OCI-LY1 (cell line): ENCODE measurements around the gene MGAT4B.

Experiments
- H2AFZ ChIP-seq: fragments of 200-600 bp; sonication (generic), shearing (Covaris generic); 2 replicates; pipeline ENCODE4 v1.6.0; 2014; ENCODE audit warnings: antibody characterized with exemption, mild to moderate bottlenecking, low read length
- H3F3A ChIP-seq: fragments of 200-600 bp; sonication (generic), shearing (Covaris generic); 2 replicates; pipeline ENCODE4 v1.6.0; 2014; ENCODE audit warnings: mild to moderate bottlenecking, antibody characterized with exemption, low read length, moderate library complexity; ENCODE audit not compliant: insufficient read depth
- H3K27ac ChIP-seq: fragments of 200-600 bp; sonication (generic); 2 replicates; pipeline ENCODE4 v1.5.1; 2014; ENCODE audit warnings: low read length, mixed run types, mild to moderate bottlenecking, low read depth; ENCODE audit not compliant: poor library complexity, severe bottlenecking
- H3K27me3 ChIP-seq: fragments of 200-600 bp; sonication (generic); 2 replicates; pipeline ENCODE4 v1.6.0; 2014; ENCODE audit warnings: antibody characterized with exemption, mild to moderate bottlenecking, low read length, moderate library complexity; ENCODE audit not compliant: insufficient read depth
- H3K36me3 ChIP-seq: fragments of 200-600 bp; sonication (generic); 2 replicates; pipeline ENCODE4 v1.6.1; 2014; ENCODE audit warnings: mild to moderate bottlenecking, antibody characterized with exemption, low read length, moderate library complexity, mixed read lengths; ENCODE audit not compliant: insufficient read depth
- H3K4me1 ChIP-seq: fragments of 200-600 bp; sonication (generic); 2 replicates; pipeline ENCODE4 v1.5.1; 2014; ENCODE audit warnings: mild to moderate bottlenecking, low read length, moderate library complexity; ENCODE audit not compliant: insufficient read depth, severe bottlenecking
- H3K4me2 ChIP-seq: fragments of 200-600 bp; sonication (generic), shearing (Covaris generic); 2 replicates; pipeline ENCODE4 v1.6.1; 2014; ENCODE audit warnings: low read length
- H3K4me3 ChIP-seq: fragments of 200-600 bp; sonication (generic); 2 replicates; pipeline ENCODE4 v1.5.1; 2014; ENCODE audit warnings: low read length, low read depth, mild to moderate bottlenecking, mixed read lengths; ENCODE audit not compliant: poor library complexity, severe bottlenecking
- H3K79me2 ChIP-seq: fragments of 200-600 bp; shearing (Covaris generic); 2 replicates; pipeline ENCODE4 v1.6.1; 2016; ENCODE audit warnings: mixed run types, low read length, mixed read lengths; ENCODE audit not compliant: insufficient read depth
- H3K9ac ChIP-seq: fragments of 200-600 bp; sonication (generic), shearing (Covaris generic); 2 replicates; pipeline ENCODE4 v1.6.1; 2014; ENCODE audit warnings: mild to moderate bottlenecking, low read length, mixed read lengths
- H3K9me2 ChIP-seq: fragments of 200-600 bp; sonication (generic), shearing (Covaris generic); 2 replicates; pipeline ENCODE4 v1.6.1; 2014; ENCODE audit warnings: low read depth, mild to moderate bottlenecking, low read length, mixed read lengths
- H3K9me3 ChIP-seq: fragments of 200-600 bp; shearing (Covaris generic); 2 replicates; pipeline ENCODE4 v1.6.1; 2014; ENCODE audit warnings: low read length, mixed read lengths
- H4K20me1 ChIP-seq: fragments of 200-600 bp; sonication (generic), shearing (Covaris generic); 2 replicates; pipeline ENCODE4 v1.6.0; 2016; ENCODE audit warnings: mild to moderate bottlenecking, low read length; ENCODE audit not compliant: insufficient read depth
- EZH2 ChIP-seq: fragments of 200-600 bp; sonication (generic), shearing (Covaris generic); IDR thresholded peaks from 2 replicates; pipeline ENCODE4 v1.8.0; 2017; ENCODE audit warnings: borderline replicate concordance, mixed run types, mild to moderate bottlenecking, antibody characterized with exemption, low read length, moderate library complexity, mixed read lengths
- TF ChIP-seq, protein P1 (sequence below): fragments of 200-600 bp; sonication (generic), shearing (Covaris generic); IDR thresholded peaks from 2 replicates; pipeline ENCODE4 v1.5.1; 2017; ENCODE audit warnings: mild to moderate bottlenecking, antibody characterized with exemption, low read length, moderate library complexity, mixed read lengths

MGAT4B gene

DNA sequence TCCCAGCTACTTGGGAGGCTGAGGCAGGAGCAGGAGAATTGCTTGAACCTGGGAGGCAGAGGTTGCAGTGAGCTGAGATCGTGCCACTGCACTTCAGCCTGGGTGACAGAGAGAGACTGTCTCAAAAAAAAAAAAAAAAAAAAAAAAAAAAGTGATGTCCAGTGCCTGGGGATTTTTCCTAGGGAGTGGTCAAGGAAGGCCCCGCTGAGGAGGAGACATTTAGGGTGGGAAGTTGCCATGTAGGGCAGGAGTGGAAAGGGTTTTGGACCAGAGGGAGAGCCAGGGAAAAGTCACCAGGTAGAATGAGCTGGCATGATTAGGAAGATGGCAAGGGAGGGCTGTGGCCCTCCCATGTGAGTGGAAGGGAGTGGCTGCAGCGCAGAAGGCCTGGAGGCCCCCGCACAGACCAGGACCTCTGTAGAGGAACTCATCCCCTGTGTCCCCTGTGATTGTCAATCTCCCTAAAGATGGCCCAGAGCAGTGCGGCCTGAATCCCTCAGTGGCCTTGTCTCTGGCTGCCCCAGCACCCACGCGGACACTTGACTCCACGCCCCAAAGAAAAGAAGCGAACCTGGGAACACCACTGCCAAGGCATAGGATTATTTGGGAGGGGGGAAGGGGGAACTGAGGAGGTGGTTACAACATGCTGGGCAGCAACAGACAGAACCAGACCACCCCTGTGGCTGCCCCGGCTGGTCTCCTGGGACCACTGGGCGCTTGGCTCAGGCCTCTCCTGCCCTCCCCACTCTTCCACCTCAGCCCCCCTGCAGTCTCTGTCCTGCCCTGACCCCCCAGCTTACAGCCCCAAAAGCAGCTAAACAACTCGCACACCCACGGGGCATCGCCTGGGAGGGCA is 11.5 kb upstream of the MGAT4B start:
- H3K4me1 ChIP-seq, result peaks cover 45% of the 10 kb centered on the region
- H3K9me2 ChIP-seq, result no peaks in the 10 kb centered on the region
- peak overlapping the region; percentile 82; the same call in 1 of the 2 replicates for H3K9ac ChIP-seq
- no peak overlapping the region; the same call in 1 of the 2 replicates for H2AFZ ChIP-seq
- H3K4me3 ChIP-seq, result peak overlapping the region; percentile 88
- H3K27me3 ChIP-seq, result no peaks in the 10 kb centered on the region
- no peaks in the 10 kb centered on the region for H4K20me1 ChIP-seq
- TF ChIP-seq, protein P1, sequence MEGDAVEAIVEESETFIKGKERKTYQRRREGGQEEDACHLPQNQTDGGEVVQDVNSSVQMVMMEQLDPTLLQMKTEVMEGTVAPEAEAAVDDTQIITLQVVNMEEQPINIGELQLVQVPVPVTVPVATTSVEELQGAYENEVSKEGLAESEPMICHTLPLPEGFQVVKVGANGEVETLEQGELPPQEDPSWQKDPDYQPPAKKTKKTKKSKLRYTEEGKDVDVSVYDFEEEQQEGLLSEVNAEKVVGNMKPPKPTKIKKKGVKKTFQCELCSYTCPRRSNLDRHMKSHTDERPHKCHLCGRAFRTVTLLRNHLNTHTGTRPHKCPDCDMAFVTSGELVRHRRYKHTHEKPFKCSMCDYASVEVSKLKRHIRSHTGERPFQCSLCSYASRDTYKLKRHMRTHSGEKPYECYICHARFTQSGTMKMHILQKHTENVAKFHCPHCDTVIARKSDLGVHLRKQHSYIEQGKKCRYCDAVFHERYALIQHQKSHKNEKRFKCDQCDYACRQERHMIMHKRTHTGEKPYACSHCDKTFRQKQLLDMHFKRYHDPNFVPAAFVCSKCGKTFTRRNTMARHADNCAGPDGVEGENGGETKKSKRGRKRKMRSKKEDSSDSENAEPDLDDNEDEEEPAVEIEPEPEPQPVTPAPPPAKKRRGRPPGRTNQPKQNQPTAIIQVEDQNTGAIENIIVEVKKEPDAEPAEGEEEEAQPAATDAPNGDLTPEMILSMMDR, result no peak
- TF ChIP-seq EZH2, result no peak
- H3F3A ChIP-seq, result no peaks in the 10 kb centered on the region
- H3K27ac ChIP-seq, result no peak overlapping the region
- H3K9me3 ChIP-seq, result no peaks in the 10 kb centered on the region
- peak overlapping the region; percentile 77 for H3K4me2 ChIP-seq
- peaks cover 10% of the 10 kb centered on the region; the same call in 1 of the 2 replicates for H3K79me2 ChIP-seq
- peaks cover 12% of the 10 kb centered on the region for H3K36me3 ChIP-seq

DNA sequence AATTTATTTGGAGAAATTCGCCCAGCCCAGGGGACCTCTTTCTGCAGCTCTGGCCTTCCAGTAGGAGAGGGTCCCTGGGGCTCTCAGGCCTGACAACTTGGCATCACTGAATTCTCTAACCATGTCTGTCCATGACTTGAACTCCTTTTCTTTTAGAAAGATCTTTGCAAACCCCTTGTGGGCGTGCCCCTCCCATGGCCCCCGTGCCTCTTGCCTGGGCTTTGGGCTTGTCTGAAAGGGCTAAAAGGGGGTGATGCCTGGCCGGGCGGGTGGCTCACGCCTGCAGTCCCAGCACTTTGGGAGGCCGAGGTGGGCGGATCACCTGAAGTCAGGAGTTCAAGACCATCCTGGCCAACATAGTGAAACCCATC is 10.8 kb upstream of the MGAT4B start:
- TF ChIP-seq, protein P1, result no peak
- TF ChIP-seq EZH2, result no peak
- Histone ChIP-seq H3K79me2 (peaks cover 6% of the 10 kb centered on the region; the same call in 1 of the 2 replicates), H3K9me2 (no peaks in the 10 kb centered on the region), H2AFZ (no peak overlapping the region), H3K4me1 (peaks cover 41% of the 10 kb centered on the region), H3K27ac (no peak overlapping the region), H3K4me3 (no peak overlapping the region), H4K20me1 (no peaks in the 10 kb centered on the region), H3K4me2 (peak overlapping the region; percentile 31; the same call in 1 of the 2 replicates), H3K36me3 (peaks cover 7% of the 10 kb centered on the region), H3F3A (no peaks in the 10 kb centered on the region), H3K27me3 (no peaks in the 10 kb centered on the region), H3K9me3 (no peaks in the 10 kb centered on the region), H3K9ac (no peak overlapping the region)

DNA sequence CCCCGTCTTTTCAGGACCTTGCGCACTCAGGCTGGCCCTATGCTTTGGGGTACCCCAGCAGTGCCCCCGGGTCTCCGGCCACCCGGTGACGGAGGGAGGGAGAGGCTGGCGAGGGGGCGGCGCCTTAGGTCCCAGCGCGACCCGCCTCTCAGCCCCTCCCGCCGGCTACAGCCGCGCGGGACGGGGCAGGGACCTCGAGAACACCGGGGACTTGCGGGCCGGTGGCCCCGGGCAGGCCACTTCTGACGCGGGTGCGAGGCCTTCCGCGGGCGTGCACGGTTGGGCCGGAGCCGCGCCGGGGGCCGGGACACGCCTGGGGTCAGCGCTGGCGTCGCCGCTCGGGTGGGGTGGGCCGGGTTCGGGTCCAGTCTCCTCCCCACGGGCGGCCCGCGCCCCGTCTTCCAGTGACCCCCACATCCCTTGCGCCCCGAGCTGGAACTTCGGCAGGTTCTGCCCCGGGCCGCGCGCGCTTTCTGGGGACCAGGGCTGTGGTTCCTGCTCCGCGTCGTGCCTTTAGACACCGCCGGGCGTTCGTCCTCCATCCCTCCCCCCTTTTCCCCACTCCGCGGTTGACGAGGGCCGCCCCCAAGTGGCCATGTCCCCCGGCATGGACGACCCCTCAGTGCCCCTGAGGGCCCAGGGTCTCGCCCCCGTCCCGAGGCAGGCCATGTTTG is 10.3 kb upstream of the MGAT4B start:
- H3K79me2 ChIP-seq, result peaks cover under 1% of the 10 kb centered on the region; the same call in 1 of the 2 replicates
- no peaks in the 10 kb centered on the region for H3F3A ChIP-seq
- H3K4me3 ChIP-seq, result peak overlapping the region; percentile 23
- H4K20me1 ChIP-seq, result no peaks in the 10 kb centered on the region
- peaks cover 36% of the 10 kb centered on the region for H3K4me1 ChIP-seq
- no peak overlapping the region for H3K9ac ChIP-seq
- H3K9me2 ChIP-seq, result no peaks in the 10 kb centered on the region
- H3K27me3 ChIP-seq, result no peaks in the 10 kb centered on the region
- no peak overlapping the region for H3K27ac ChIP-seq
- H3K9me3 ChIP-seq, result no peaks in the 10 kb centered on the region
- H3K4me2 ChIP-seq, result peak overlapping the region; percentile 31; the same call in 1 of the 2 replicates
- peaks cover 7% of the 10 kb centered on the region for H3K36me3 ChIP-seq
- no peak overlapping the region for H2AFZ ChIP-seq
- TF ChIP-seq, protein P1, result no peak
- TF ChIP-seq EZH2, result no peak
